Measurements from ENCODE around the gene ZSWIM5.
"Not testable (repeated sequence)": the region's sequence is repeated elsewhere in the genome, so short reads cannot be mapped to it uniquely, and the experiment has no call there.

The ZSWIM5 gene

DNA sequence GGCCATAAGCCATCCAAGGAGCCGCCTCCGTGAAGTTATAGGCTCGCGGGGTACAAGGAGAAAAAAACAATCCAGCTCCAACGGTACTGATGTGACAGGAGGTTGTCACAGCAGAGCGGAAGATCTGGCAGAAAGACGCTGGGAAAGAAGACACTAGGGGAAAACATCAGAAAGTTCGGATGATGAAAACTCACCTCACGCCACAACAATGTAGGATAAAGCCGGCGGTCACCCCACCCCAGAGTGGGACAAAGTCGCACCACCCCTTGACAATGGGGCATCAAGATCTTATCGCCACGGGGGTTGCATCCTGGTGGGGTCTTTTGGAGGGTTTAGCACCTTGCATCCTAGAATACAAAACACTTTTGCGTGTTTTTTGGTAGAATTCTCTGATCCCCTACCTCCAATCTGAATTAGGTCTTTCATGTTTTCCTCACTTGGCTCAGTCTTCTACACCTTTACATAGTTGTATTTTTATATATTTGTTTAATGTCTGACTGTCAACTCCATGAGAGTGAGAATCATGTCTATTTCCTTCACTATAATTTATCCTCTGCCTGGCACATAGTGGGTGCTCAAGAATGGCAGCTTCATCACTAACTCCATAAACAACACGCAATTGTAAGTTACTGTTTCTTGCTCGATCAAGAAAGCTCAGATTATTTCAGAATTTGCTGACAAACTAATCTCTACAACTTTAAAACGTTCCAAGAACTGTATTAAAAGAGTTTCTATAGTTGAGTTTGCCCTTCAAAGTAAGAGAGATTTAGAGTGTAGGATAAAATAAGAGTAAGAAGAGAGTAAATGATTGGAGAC is 611 bp upstream of the ZSWIM5 start:
- no peak for DNase-seq
- in situ Hi-C loops (cut with HindIII; ENCODE audit: low pct_ligation_motif_present, low pct_unique_long_range_greater_than_20kb, low sequenced_read_pairs) = no loop called here

DNA sequence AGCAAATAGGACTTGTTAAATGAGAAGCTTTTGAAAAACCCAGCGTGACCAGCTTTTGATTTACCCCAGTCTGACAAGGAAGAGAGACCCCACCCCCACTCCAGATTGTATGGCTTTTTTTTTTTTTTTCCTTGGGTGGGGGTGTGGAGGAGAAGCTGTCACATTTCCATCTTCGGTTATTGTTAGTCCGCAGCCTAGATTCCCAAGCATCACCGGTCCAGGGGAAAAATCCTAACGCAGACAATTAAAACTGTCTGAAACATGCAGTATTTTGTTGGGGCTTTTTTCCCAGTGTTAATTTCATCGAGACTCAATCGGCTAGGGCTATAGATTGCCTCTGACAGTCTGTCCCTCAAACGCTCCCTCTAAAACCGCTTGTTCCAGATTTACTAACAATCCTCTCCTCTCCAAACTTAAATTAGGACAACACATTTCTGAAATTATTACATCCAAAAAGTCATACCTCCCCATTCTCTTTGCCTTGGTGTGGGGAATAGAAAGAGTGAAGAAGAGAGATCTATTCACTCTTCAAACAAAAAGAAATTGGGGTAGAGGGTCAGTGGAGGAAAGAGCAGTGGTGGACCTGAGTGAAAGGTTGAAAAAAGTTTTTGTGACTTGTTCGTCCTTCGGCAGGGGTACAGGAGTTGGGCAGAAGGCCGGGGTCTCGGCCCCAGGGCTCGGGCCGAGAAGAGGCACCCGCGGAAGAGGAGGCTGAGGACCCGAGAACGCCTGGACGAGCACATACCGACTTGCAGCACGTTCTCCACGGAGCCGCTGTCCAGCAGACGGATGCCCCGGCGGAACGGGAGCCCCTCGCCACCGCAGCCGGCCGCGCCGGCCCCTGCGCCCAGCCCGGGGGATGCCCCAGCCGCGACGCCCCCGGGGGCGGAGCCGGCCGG is 1.1 kb downstream of the ZSWIM5 start:
- in situ Hi-C loops (cut with HindIII; ENCODE audit: low pct_ligation_motif_present, low pct_unique_long_range_greater_than_20kb, low sequenced_read_pairs) = no loop called here
- peak; percentile 8 for DNase-seq

DNA sequence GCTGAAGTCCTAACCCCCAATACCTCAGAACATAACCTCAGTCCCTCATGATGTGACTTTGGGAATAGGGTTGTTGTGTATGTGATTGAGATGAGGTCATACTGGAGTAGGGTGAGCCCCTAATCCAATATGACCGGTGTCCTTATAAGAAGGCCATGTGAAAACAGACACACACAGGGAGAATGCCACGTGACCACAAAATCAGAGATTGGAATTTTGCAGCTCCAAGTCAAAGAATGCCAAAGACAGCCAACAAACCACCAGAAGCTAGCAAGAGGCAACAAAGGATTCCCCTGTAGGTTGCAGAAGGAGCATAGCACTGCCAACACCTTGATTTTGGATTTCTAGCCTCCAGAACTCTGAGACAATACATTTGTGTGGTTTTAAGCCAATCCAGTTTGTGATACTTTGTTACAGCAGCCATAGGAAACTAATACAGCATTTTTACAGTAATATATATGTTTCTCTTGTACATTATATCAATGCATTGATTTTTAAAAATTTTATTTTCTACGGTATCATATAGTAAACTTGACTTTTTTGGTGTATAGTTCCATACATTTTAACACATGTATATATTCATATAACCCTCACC is 5.4 kb downstream of the ZSWIM5 start:
- in situ Hi-C loops (cut with HindIII; ENCODE audit: low pct_ligation_motif_present, low pct_unique_long_range_greater_than_20kb, low sequenced_read_pairs) = no loop called here
- DNase-seq = no peak

GRCh38 chr1:45200435-45200834 is 6.0 kb downstream of the ZSWIM5 start:
- DNase-seq = no peak
- in situ Hi-C loops (cut with HindIII; ENCODE audit: low pct_ligation_motif_present, low pct_unique_long_range_greater_than_20kb, low sequenced_read_pairs) = no loop called here

DNA sequence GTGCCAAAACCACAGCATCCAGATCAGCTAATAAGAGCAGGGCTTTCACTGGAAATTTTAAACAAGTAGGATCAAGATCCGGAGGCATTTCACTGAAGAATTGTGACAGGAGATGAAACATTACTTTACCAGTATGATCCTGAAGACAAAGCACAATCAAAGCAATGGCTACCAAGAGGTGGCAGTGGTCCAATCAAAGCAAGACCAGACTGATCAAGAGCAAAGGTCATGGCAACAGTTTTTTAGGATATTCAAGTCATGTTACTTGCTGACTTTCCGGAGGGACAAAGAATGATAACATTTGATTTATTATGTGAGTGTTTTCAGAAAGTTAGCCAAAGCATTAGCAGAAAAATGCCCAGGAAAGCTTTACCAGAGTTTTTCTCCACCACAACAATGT is 8.2 kb downstream of the ZSWIM5 start:
- in situ Hi-C loops (cut with HindIII; ENCODE audit: low pct_ligation_motif_present, low pct_unique_long_range_greater_than_20kb, low sequenced_read_pairs) = no loop called here
- no peak for DNase-seq

GRCh38 chr1:45196863-45197262 is 9.5 kb downstream of the ZSWIM5 start:
- no peak for DNase-seq
- in situ Hi-C loops (cut with HindIII; ENCODE audit: low pct_ligation_motif_present, low pct_unique_long_range_greater_than_20kb, low sequenced_read_pairs) = no loop called here

DNA sequence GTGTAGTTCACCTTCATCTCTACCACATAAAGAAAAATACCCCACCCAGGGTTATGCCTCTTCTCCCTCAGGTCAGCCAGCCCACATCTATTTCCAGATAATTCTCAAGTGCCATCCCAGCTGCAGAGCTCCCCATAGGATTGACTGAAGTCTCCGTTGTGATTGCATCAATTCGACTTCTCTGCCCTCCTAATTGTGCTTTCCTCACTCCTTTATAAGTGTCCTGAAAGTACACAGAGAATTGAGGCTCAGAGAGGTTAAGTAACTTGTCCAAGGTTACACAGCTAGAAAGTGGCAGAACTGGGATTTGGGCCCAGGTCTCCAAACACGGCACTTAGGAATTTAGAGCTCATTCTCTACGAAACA is 15.0 kb downstream of the ZSWIM5 start:
- in situ Hi-C loops (cut with HindIII; ENCODE audit: low pct_ligation_motif_present, low pct_unique_long_range_greater_than_20kb, low sequenced_read_pairs) = no loop called here
- DNase-seq = no peak

DNA sequence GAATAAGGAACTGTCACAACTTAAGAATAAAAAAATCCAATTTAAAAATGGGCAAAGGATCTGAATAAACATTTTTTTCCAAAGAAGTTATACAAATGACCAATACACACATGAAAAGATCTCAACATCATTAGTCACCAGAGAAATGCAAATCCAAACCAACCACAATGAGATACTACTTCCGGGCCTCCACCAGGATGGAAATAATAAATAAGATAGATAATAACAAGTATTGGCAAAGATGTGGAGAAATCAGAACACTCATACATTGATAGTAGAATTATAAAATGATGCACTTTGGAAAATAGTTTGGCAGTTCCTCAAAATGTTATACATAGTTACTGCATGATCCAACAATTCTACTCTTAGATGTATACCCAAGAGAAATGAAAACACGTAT is 18.7 kb downstream of the ZSWIM5 start:
- no peak for DNase-seq
- in situ Hi-C loops (cut with HindIII; ENCODE audit: low pct_ligation_motif_present, low pct_unique_long_range_greater_than_20kb, low sequenced_read_pairs) = no loop called here

DNA sequence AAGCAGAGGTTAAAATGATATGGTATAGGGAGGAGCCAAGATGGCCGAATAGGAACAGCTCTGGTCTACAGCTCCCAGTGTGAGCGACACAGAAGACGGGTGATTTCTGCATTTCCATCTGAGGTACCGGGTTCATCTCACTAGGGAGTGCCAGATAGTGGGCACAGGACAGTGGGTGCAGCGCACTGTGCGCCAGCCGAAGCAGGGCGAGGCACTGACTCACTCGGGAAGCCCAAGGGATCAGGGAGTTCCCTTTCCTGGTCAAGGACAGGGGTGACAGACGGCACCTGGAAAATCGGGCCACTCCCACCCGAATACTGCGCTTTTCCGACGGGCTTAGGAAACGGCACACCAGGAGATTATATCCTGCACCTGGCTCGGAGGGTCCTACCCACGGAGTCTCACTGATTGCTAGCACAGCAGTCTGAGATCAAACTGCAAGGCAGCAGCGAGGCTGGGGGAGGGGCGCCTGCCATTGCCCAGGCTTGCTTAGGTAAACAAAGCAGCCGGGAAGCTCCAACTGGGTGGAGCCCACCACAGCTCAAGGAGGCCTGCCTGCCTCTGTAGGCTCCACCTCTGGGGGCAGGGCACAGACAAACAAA is 26.4 kb downstream of the ZSWIM5 start:
- in situ Hi-C loops (cut with HindIII; ENCODE audit: low pct_ligation_motif_present, low pct_unique_long_range_greater_than_20kb, low sequenced_read_pairs); DNase-seq: not testable (repeated sequence)

- in situ Hi-C loops (cut with HindIII; ENCODE audit: low pct_ligation_motif_present, low pct_unique_long_range_greater_than_20kb, low sequenced_read_pairs) = no loop called here
- DNase-seq = no peak
Observed at GRCh38 chr1:45177452-45177851, 29.0 kb downstream of the ZSWIM5 start.

GRCh38 chr1:45172764-45173163 is 33.6 kb downstream of the ZSWIM5 start:
- in situ Hi-C loops (cut with HindIII; ENCODE audit: low pct_ligation_motif_present, low pct_unique_long_range_greater_than_20kb, low sequenced_read_pairs) = no loop called here
- no peak for DNase-seq

DNA sequence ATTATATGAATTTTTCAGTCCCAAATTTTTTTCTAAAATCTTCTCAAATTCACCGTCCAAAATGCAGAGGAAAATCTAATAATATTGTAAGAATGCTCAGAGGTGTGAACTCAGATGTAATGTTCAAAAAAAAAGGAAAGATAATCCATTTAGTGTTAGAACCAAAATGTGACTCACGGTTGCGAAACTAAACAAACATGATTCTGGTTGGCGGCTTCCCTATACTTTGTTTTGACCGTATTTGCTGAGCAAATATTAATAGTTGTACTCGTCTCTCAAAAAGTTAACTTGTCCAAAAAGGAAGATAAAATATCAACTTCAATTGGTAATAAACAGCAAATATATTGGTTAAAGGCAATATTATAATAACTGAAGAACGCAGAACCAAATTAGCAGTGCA is 34.4 kb downstream of the ZSWIM5 start:
- in situ Hi-C loops (cut with HindIII; ENCODE audit: low pct_ligation_motif_present, low pct_unique_long_range_greater_than_20kb, low sequenced_read_pairs) = no loop called here
- no peak for DNase-seq

GRCh38 chr1:45171575-45171974 is 34.8 kb downstream of the ZSWIM5 start:
- in situ Hi-C loops (cut with HindIII; ENCODE audit: low pct_ligation_motif_present, low pct_unique_long_range_greater_than_20kb, low sequenced_read_pairs) = no loop called here

DNA sequence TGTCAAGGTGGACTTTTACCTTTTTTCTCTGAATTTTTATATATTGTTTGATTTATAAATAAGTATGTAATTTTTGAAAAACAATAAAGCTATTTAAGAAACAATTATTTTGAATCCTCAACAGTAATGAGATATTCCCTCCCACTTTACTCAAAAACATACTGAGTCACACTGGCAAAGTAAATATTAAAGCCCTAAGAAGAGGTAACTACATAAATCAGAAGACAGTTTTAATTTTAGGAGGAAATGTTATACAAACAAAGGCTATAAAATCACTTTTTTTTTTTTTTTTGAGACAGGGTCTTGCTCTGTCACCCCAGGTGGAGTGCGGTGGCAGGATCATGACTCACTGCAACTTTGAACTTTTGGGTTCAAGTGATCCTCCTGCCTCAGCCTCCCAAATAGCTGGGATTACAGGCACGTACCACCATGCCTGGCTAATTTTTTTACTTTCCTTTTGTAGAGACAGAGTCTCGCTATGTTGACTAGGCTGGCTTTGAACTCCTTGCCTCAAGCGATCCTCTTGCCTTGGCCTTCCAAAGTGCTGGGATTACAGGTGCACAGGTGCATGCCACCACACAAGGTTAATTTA is 36.2 kb downstream of the ZSWIM5 start:
- in situ Hi-C loops (cut with HindIII; ENCODE audit: low pct_ligation_motif_present, low pct_unique_long_range_greater_than_20kb, low sequenced_read_pairs) = no loop called here
- no peak for DNase-seq

More at GRCh38 chr1:45171575-45171974, 34.8 kb downstream of the ZSWIM5 start:
- DNase-seq = no peak

DNA sequence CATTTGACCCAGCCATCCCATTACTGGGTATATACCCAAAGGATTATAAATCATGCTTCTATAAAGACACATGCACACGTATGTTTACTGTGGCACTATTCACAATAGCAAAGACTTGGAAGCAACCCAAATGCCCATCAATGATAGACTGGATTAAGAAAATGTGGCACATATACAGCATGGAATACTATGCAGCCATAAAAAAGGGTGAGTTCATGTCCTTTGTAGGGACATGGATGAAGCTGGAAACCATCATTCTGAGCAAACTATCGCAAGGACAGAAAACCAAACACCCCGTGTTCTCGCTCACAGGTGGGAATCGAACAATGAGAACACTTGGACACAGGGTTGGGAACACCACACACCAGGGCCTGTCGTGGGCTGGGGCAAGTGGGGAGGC is 38.5 kb downstream of the ZSWIM5 start:
- DNase-seq; in situ Hi-C loops (cut with HindIII; ENCODE audit: low pct_ligation_motif_present, low pct_unique_long_range_greater_than_20kb, low sequenced_read_pairs): not testable (repeated sequence)

- DNase-seq = not testable (repeated sequence)
Observed at GRCh38 chr1:45164307-45164706, 42.1 kb downstream of the ZSWIM5 start.

DNA sequence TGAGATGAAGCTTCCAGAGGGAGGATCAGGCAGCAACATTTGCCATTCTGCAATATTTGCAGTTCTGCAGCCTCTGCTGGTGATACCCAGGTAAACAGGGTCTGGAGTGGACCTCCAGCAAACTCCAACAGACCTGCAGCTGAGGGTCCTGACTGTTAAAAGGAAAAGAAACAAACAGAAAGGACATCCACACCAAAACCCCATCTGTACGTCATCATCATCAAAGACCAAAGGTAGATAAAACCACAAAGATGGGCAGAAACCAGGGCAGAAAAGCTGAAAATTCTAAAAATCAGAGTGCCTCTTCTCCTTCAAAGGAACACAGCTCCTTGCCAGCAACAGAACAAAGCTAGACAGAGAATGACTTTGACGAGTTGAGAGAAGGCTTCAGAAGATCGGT is 43.3 kb downstream of the ZSWIM5 start:
- in situ Hi-C loops (cut with HindIII; ENCODE audit: low pct_ligation_motif_present, low pct_unique_long_range_greater_than_20kb, low sequenced_read_pairs); DNase-seq: not testable (repeated sequence)

More at GRCh38 chr1:45164307-45164706, 42.1 kb downstream of the ZSWIM5 start:
- in situ Hi-C loops (cut with HindIII; ENCODE audit: low pct_ligation_motif_present, low pct_unique_long_range_greater_than_20kb, low sequenced_read_pairs) = not testable (repeated sequence)
